DMS 273 treated with DMSO at 0.1 percent for 48 hours (cell line): ENCODE measurements around the gene OR14I1.

ENCODE experiments used
- DNase-seq: peaks from one replicate; lab custom pipeline; 2025; lab: John Stamatoyannopoulos, UW

OR14I1 gene

DNA sequence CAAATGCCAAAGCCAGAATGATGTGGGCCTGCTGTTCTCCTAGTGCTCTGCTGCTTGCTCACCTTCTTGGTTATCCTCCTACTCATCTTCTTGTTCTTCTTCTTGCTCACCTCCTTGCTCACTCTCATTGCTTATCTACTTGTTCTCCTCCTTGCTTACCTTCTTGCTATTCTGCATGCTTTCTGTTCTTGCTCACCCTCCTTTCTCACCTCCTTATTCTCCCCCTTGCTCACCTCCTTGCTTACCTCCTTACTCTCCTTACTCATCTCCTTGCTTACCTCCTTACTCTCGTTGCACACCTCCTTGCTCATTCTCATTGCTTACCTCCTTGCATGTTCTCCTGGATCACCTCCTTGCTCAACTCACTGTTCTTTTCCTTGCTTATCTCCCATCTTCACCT is at the start of gene OR14I1:
Gene OR14I1 (minus strand): TSS at position 53 of the 400 bp plus-strand sequence.
- DNase-seq: no peak

DNA sequence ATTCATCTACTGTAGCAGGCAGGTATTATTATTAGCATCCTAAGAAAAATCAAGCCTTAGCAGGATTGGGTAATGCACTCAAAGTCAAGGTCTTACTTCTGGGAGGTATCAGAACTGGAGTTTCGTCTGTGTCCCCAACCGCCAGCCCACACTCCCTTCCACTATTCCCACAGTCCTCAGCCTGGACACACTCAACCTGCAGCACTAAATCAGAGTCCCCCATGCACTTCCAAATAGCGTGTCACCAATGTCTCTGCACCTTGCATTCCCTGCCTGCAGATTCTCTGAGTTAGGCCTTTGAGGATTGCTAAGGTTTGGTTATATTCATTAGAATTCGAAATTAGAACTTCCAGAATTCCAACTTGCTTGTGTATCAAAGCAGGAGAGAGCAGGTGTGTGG is 49.1 kb upstream of the OR14I1 start:
- DNase-seq: no peak

DNA sequence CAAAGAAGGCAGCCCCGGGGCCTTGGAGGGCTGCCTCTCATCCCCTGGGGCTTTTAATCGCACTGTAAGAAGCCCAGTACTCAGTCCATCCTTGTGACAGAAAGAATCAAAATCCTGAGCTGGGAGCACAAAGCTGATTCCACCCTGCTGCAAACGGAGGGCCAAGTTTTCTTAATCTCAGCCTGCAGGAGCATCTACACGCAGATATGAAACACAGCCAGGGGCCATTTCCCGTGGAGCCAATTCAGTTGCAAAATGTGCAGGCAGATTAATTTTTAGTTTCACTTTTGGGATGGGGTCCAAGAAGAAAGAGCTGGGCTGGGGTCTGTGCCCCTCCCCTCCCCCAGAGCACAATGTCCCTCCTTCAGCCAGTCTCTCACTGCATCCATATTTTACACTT is 48.6 kb upstream of the OR14I1 start:
- DNase-seq: no peak

DNA sequence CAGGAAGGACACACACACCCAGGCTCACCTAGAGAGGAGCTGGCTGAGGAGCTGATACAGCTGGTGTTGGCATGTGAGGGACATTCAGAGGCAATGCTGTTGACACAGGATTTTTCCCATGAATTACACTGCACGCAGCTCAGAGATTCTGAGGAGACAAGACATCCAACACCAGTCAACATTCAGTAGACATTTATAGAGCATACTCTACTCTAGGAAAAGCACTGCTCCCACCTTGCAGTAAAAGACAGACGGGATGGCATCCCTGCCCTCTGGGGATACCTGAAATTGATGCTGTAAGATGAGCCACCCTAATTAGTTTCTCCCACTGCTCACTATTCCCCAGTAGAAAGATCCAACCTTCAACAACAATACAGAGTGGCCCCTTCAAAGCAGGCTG is 47.9 kb upstream of the OR14I1 start:
- no peak for DNase-seq

DNA sequence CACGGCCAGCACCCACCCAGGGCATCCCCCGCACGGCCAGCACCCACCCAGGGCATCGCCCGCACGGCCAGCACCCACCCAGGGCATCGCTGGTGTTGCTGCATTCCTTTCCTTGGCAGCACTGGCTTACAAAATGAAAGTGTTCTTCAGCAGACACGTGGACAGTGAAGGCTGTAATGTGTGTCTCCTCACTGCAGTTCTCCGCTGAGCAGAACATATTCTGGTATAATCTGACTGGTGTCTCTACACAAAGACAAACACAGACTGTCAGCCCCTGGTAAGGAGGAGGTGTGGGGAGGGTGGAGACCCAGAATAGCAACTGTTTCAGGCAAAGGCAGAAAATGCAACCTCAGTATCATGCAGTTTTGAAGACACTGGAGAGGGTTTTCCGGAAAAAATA is 45.6 kb upstream of the OR14I1 start:
- no peak for DNase-seq

DNA sequence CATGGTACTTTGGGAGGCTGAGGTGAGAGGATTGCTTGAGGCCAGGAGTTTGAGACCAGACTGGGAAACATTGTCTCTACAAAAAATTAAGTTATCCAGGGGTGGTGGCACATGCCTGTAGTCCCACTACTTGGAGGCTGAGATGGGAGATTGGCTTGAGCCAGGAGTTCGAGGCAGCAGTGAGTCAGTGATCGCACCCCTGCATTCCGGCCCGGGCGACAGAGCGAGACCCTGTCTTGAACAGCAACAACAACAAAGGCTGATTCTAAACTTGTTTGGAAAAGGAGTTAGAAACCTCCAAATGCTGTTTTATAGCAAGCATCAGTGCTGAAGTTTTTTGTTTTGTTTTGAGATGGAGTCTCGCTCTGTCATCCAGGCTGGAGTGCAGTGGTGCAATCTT is 38.3 kb upstream of the OR14I1 start:
- DNase-seq: no peak

DNA sequence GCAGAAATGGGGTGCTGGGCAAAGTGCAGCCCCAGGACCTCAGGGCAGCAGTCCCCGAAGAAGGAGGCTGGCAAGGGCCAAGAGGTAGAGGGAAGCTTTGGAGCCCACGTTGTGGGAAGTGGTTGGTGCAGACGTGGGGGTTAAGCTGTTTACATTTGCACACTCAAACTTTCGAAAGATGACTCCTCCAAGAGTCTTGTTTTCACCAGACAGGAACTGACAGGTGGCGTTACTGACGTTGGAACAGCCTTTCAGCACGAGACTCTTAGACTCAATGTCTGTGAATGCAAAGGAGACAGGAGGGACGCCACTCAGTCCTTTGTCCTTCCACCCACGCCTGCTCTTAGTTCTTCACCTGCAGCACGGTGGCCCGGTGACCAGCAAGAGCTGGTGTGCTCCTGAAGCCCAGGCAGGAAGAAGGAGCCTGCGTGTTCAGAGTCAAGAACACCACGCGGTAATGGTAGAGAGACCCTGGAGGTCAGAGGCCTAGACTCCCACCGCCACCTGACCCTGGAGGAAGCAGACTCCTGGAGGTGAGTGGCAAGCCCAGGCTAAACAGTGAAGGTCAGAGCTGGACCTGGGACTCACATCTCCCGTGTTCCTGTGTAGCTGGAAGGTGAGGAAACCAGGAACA is 37.1 kb upstream of the OR14I1 start:
- DNase-seq: no peak

DNA sequence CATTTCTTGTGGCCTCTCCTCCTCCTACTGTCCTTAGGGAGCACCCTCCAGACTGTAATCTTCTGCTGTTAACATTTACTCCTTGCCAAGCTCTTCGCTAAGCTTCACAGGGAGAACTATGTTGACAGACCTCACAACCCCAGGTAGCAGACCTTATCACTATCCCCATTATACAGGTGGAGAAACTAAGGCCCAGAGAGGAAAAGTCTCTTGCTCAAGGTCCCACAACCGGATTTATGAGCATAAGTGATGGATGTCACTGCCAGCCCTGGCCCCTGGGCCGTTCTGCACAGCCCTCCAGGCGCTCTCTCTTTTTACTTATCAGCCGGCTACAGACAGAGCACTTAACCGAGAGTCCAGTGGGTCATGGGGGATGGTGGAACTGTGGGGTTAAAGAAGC is 34.9 kb upstream of the OR14I1 start:
- no peak for DNase-seq

DNA sequence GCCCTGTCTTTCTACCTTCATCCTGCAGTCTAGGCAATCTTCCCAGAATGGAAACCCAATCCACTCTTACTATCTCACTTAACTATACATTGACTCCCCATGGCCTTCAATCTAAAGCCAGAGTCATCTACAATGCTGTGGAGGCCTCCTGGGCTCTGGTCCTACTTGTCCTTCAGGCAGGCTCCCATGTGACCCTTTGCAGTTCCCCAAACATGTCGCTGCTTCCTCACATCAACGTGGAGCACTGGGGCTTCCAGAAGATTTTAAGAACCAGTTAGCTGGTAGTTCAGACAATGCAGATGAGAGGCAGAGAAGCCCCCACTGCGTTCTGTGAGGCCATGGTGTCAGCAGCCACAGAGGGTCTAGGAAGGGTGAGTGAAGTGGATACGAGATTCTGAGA is 34.4 kb upstream of the OR14I1 start:
- DNase-seq: no peak

DNA sequence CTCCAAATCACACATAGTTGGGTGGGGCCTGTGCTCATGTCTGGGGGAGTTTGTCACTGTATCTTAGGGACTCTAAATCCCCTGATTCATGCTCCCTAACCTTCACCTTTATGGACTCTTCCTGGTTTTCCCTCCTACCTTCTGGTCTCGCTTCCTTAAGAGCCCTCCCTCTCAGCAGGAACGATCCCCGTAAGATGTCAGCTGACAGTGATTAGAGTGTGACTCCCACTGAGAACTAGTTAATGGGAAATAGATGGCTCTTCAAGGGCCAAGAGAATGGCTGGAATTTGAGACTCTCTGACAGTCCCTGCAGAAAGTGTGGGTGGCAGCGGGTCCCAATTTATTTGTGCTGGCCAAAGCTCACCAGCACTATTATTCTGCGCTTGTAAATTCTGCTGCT is 31.0 kb upstream of the OR14I1 start:
- no peak for DNase-seq

DNA sequence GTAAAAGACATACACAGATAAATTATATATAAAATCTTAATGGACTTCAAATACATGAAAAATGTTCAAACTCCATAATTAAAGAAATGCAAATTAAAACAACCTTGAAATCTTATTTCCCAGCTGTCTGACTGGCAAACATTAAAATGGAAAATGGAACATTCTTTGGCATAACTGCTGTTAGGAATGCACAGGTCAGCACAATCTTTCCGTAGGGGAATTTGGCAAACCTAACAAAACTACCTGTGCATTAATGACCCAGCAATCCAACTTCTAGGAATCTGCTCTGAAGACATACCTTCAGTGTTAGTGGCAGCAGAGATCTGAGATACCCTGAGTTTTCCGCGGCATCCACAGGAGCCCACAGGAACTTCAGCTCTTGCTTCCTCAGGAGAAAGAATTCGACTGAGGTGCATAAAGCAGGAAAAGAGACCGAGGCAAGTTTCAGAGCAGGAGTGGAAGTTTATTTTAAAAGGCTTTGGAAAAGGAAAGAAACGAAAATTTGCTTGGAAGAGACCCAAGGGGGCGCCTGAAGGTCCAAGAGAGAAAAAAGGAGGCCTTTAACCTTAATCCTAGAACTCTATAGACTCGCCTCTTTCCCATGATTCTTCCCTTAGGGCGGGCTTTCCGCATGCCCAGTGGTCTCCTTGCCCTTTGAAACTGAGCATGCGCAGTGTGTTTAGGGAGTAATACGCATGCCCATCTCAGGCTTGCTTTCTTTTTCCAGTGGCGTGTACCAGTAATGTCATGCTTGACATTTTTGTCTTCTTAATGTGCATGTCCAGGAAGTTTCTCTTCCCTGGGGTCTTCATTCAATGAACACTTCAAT is 28.2 kb upstream of the OR14I1 start:
- no peak for DNase-seq

DNA sequence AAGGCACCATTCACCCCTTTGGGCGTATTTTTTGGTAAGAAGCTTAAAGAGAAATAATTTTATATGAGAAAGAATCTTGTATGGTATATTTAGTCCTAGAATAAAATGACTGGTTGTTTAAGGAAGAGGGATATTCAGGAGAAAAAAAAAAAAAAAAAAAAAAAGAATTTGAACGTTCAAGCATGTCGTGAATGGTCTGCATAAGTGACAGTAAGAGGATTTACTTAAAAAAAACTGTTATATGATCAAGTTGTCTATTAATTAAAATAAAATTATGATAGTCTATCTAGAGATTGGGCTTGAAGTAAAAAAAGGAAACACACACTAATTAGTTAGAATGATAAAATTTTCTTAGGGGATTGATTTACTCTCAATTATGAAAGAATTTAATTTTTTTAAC is 11.7 kb upstream of the OR14I1 start:
- no peak for DNase-seq

DNA sequence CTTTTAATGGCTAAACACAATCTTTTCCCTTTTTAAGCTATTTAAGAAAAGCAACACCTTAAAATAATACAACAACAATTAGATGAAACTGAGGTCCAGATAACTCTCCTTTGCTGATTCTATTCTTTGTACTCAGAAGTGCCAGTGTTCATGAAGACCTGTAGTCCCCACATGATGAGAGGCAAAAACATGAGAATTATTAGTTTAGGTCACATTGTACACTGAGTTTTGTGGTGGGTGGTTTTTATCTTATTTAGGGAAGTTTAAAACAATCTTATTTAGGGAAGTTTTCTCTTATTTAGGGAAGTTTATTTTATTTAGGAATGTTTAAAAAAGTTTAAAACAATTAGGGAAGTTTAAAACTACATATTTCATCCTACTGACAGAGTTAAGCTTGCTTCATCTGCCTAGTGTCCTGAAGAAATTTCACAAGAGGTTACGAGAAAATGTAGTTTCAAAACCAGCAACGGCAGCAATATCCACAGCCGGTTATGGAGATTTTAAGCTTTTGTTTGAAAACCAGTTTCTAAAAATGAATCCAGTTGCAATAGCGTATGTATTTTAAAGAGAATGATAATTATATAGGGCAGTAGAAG is 7.8 kb upstream of the OR14I1 start:
- DNase-seq: no peak

DNA sequence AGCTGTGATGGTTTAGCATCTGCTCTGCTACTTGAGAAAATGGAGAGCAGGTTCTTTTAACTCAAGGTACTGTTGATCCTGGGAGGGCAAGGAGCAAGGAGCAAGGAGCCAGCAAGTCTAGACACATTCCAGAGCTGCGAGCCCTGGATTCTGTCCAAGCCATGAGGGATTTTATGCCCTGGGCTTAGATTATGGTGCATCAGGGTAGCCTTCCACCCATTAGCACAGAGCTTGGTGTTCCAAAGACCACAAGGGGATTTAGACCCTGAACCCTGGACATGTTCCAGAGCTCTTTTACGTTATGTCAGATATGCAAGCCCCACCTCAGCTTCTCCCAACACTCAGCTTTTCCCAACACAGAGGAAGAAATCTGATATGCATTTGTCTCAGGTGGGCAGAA is 2.0 kb upstream of the OR14I1 start:
- no peak for DNase-seq

DNA sequence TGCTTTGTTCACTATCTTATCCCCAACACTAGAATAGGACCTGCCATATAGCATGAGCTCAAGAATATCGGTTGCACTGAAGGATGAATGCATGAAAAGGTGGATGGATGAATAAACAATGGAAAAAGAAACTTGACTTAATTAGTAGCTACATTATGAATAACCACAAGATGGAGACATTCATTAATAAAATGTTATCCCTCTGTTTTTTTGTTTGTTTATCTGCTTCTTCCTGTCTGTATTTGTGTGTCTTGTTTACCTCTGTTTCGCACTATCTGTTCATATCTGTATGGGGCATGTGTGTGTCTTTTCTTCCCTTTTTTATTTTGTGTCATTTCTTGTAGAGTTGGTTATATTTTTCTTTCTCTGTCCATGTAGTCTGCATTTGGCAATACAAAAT is 1.1 kb upstream of the OR14I1 start:
- DNase-seq: no peak

DNA sequence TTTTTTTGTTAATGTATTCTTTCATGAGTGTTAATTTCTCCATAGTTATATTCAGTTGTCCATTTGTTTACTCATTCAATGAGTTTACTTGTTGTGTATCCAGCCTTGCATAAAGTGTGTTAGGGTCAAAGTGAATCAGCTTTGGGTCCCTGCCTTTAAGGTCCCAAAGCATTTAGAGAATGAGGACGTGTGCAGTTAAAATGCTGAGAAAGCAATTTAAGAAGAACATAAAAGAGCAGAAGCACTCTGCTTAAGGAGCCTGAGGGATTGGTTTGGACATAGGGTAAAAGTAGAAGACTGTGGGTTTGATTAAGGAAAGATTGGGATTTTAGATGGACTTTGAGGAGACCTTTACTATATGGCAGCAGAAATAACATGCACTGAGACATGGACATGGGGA is 3.5 kb downstream of the OR14I1 start:
- no peak for DNase-seq

DNA sequence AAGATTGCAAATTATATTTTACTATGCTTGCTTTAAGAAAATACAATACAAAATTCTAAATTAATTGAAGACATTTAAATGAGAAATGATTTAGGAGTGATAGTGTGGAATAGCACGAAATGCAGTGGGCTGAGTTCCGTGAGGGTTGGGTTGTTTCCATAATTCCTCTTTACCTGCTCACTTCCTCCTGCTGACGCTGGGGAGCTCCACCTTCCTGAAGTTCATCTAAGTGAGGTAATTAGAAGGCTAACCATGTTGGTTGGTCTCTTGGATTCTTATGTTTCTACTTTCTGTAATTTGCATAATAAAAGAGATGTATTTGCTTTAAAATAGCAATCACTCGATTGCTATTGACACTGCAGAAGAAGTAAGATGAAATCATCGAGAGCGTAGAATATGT is 4.7 kb downstream of the OR14I1 start:
- DNase-seq: no peak

DNA sequence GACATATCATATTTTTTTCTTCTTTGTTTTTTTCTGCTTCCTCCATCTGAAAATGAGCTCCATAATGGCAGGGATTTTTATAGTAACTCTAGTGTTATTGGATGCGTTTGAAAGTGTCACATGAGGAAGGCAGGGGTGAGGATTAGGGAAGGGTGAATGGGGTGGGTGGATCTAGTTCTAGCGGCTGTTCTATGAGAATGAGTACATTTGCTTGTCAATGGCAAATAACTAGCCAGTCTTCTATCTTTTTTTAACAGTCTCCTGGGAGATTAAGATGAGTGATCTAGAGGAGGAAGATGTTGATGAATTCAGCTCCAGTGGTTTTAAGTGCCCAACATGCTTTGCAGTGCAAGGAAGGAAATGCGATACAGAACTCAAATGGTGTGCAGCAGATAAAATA is 5.8 kb downstream of the OR14I1 start:
- no peak for DNase-seq

DNA sequence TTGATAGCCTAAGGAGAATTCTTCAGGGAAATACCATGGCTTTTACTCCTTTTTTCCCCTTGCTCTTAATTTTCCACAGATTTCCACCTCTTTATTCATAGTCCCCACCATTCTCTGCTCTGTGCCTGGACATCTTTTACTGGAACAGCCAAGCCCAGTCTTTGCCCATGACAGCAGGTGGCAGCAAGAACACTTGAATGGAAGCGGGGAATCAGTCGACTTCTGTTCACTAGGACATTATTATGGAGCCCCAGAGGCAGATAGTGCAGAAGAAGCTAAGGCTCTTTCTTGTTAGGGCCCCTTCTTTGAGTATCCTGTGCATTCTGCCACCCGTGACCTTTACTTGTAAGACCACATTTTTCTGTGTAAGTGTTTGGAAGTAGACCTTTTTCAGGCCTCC is 6.3 kb downstream of the OR14I1 start:
- no peak for DNase-seq

DNA sequence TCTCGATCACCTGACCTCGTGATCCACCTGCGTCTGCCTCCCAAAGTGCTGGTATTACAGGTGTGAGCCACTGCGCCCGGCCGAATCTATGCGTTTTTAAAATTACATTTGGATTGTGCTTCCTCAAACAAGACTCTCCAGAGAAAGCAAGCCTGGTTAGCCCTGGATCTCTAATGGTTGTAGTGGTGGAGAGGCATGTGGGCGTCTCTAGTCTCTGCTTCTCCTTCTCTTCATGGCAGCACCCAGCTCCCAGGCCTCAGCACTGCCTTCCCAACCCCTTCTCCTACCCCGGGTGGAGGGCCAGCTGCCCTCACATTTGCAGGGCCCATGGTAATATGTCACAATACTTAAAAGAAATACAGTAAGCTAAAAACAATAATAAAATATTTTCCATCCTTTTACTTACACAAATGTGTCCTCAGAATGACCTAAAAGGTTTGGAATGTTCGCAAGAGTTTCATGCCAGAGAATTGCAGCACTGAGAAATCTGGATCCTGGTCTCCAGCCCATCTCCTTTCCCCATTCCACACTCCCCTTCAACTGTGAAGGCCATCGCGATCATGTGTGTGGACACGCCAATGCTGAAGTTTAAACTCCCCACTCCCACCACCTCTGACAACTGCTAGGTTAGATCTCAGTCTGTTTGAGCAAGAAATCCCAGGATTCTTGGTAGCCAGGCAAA is 7.0 kb downstream of the OR14I1 start:
- no peak for DNase-seq

DNA sequence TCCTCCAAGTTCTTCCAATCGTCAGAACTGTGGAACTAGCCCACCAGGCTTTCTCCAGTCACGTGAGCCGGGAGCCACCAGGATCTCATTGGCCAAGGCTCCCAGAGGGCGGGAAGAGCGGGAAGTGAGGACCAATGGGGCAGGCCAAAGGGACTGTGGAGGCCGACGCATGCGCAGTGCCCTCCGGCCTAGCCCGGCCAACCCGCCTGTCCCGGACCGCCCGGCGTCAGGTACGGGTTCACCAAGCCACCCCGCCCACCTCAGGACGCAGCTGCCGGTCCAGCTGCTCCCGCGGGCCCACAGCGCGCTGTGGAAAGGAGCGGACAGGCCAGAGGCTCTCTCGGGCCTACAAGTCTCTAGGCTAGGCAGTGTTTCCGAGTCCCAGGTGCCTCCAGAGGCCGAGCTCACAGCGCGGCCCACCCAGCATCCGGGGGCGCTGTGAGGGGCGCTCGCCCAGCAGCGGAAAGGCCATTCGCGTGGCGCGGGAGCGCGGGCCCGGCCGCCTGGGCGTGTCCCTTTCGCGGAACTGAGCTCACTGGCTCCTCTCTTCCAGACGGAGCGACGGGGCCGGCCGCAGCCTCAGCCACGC is 10.9 kb downstream of the OR14I1 start:
- no peak for DNase-seq

DNA sequence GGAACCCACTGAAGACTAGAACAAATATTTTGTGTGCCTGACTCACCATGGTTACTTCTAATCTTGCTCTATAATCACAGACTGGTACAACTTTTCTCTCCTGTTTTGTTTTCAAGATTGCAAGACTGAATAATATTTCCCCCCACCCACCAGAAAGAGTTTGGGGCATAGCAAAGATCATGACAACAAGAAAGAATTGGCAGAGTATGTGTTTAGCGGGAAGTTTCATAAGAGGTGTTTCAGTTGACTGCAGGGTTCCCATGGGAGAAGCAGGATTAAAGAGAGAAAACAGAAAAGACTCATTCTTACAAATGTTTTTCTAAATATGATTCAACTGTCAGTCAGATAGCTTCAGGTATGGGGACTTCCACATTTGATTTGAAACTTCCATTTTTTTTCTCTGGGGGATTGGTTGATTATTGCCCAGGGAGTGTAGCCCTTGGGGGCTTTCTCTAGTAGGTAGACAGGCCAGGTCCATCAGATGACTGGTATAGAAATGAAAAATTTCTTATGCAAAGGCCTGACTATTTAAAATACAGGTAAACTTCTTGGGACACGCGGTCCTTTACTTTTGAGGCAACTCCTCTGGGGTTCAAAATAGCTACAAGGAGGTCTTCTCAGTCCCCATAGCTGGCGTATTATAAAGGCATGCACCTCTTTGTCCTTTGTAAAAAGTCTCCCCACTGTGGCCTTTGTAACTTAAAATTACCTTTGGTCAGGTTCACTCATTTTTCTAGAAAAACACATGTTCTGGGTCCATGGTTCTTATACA is 13.9 kb downstream of the OR14I1 start:
- DNase-seq: no peak
